Mucosa of descending colon (tissue), 3 donors: ENCODE results near the gene FGF1. TPM values are rescaled to one million over a fixed set of nuclear protein-coding genes. Genes with fewer than 3 reads are reported as not detected.

Experiments
- ATAC-seq: fragments of 200-7000 bp; cut with Tn5 transposase; one replicate; pipeline ENCODE4 v1.9.1; 2020; ENCODE audit warnings: mild to moderate bottlenecking, moderate library complexity
- DNase-seq, 3 donors: peaks; one replicate each; pipeline ENCODE4 v3.0.0-alpha.2; 2020
- H3K36me3 ChIP-seq: fragments of 200-600 bp; one replicate; pipeline ENCODE4 v1.8.0; 2021; ENCODE audit warnings: low read depth, mild to moderate bottlenecking
- H3K4me1 ChIP-seq: fragments of 200-600 bp; one replicate; pipeline ENCODE4 v1.8.0; 2021; ENCODE audit warnings: low read depth, mild to moderate bottlenecking
- H3K4me3 ChIP-seq: fragments of 200-600 bp; one replicate; pipeline ENCODE4 v1.8.0; 2021; ENCODE audit warnings: mild to moderate bottlenecking
- H3K9me3 ChIP-seq: fragments of 200-600 bp; one replicate; pipeline ENCODE4 v1.8.0; 2021; ENCODE audit warnings: mild to moderate bottlenecking
- CTCF ChIP-seq: fragments of 200-600 bp; IDR thresholded peaks from one replicate; pipeline ENCODE4 v1.8.0; 2022; ENCODE audit warnings: antibody characterized with exemption, mild to moderate bottlenecking
- intact Hi-C, 2 donors: fragments of 100-400 bp; cut with DNase I in 1 of 2; cut with micrococcal nuclease in 1 of 2; formaldehyde crosslinking; loops; one replicate each; pipeline versions ENCODE4 v1.11.0 to v1.11.1; 2022; cut with DNase I, micrococcal nuclease
- total RNA-seq, 3 donors: library from RNA; stranded (reverse); fragmentation: NEBNext Ultra II Directional in 2 of 3; extraction: Animal tissue kit (Norgen Biotek cat#: 25700) in 2 of 3; gene quantifications; one replicate each; pipeline versions ENCODE4 v1.2.1 to v1.2.4, GENCODE V29; 2021 to 2023
- donor health status: DM: no; HTN: no; CAD: no; lungs with moderate emphysema.
- donor health status: DM: no; HTN: no; CAD: no.
- donor health status: DM: no; HTN: yes; CAD: no.

The FGF1 gene
- total RNA-seq, 3 donors from 2014 or later: 0.31 to 3.5 (median 0.35) TPM

- no peaks in the 10 kb centered on the region for H3K9me3 ChIP-seq
- H3K4me1 ChIP-seq: no peaks in the 10 kb centered on the region
- TF ChIP-seq CTCF: no peak
- ATAC-seq: no peak
- DNase-seq: no peak
- H3K4me3 ChIP-seq: no peak overlapping the region
- intact Hi-C loops: no loop called here
- no peaks in the 10 kb centered on the region for H3K36me3 ChIP-seq
Measured at GRCh38 chr5:142617416-142618129, 68.3 kb downstream of the FGF1 start.

GRCh38 chr5:142615948-142616347 is 69.9 kb downstream of the FGF1 start:
- no peak for ATAC-seq
- intact Hi-C loops: no loop called here

GRCh38 chr5:142614054-142614453 is 71.8 kb downstream of the FGF1 start:
- intact Hi-C loops: no loop called here
- Histone ChIP-seq H3K4me3 (no peak overlapping the region), H3K4me1 (no peaks in the 10 kb centered on the region)

More at GRCh38 chr5:142615948-142616347, 69.9 kb downstream of the FGF1 start:
- no peak for TF ChIP-seq CTCF
- no peaks in the 10 kb centered on the region for H3K4me1 ChIP-seq
- H3K4me3 ChIP-seq: no peak overlapping the region
- DNase-seq: no peak
- H3K36me3 ChIP-seq: no peaks in the 10 kb centered on the region
- H3K9me3 ChIP-seq: no peaks in the 10 kb centered on the region

GRCh38 chr5:142613271-142613671 is 72.6 kb downstream of the FGF1 start:
- Histone ChIP-seq H3K4me1 (no peaks in the 10 kb centered on the region), H3K4me3 (no peak overlapping the region), H3K36me3 (no peaks in the 10 kb centered on the region), H3K9me3 (no peaks in the 10 kb centered on the region)
- no peak for TF ChIP-seq CTCF
- DNase-seq (no peak), ATAC-seq (no peak)
- intact Hi-C loops: no loop called here

More at GRCh38 chr5:142614054-142614453, 71.8 kb downstream of the FGF1 start:
- Histone ChIP-seq H3K9me3 (no peaks in the 10 kb centered on the region), H3K36me3 (no peaks in the 10 kb centered on the region)
- no peak for TF ChIP-seq CTCF
- DNase-seq: no peak
- no peak for ATAC-seq

GRCh38 chr5:142612494-142613270 is 73.2 kb downstream of the FGF1 start:
- intact Hi-C loops: no loop called here
- TF ChIP-seq CTCF: no peak
- H3K36me3 ChIP-seq: no peaks in the 10 kb centered on the region
- H3K9me3 ChIP-seq: no peaks in the 10 kb centered on the region
- no peak overlapping the region for H3K4me3 ChIP-seq
- ATAC-seq (no peak), DNase-seq (no peak)
- no peaks in the 10 kb centered on the region for H3K4me1 ChIP-seq
